HepG2 (cell line): ENCODE measurements around the gene ATP10A. TPM values are rescaled to one million over a fixed set of nuclear protein-coding genes. Genes with fewer than 3 reads are reported as not detected.

Experiments
- ATAC-seq: fragments of 200-7000 bp; cut with Tn5 transposase; 3 replicates; pipeline ENCODE4 v1.9.1; 2020; ENCODE audit warnings: mild to moderate bottlenecking, moderate library complexity
- BruUV-seq: library from RNA; stranded (reverse); fragments of 400-500 nt; replicated peaks from 2 replicates; lab custom pipeline; 2021; lab: Mats Ljungman, UMichigan
- CTCF ChIA-PET: fragments of 300-600 bp; formaldehyde crosslinking; extraction: SDS; loops from one replicate; lab custom pipeline; 2021; ENCODE audit warnings: low total read pairs, inconsistent platforms, low intra/inter-chr PET ratio; lab: Yijun Ruan, JAX
- POLR2A ChIA-PET: fragments of 350-600 bp; sonication (Branson Sonifier 250); formaldehyde crosslinking; loops from one replicate; lab custom pipeline; 2020; ENCODE audit warnings: antibody characterized with exemption, inconsistent platforms; lab: Yijun Ruan, JAX
- DNase-seq: peaks from one replicate; pipeline ENCODE4 v3.0.0-alpha.2; 2015; ENCODE audit warnings: low spot score
- FAIRE-seq: peaks from 3 replicates; lab custom pipeline; 2011; peaks lifted over from hg19 to GRCh38; lab: Jason Lieb, UNC
- H2AFZ ChIP-seq: one replicate; pipeline ENCODE4 v1.6.1; 2011; ENCODE audit warnings: low read length, inconsistent platforms
- H3K27ac ChIP-seq: fragments of 300-600 bp; 3 replicates; pipeline ENCODE4 v1.8.0; 2011; ENCODE audit warnings: mixed run types, mild to moderate bottlenecking, mixed read lengths, low read length, inconsistent platforms; ENCODE audit not compliant: insufficient read depth; ENCODE audit errors: extremely low read length
- H3K27me3 ChIP-seq, 2 experiments: fragments of 200-600 bp in 1 of 2; 2 replicates in 1 of 2; 3 replicates in 1 of 2; pipeline versions ENCODE4 v1.6.0 to v1.8.0; 2011; ENCODE audit warnings: low read length in 2 of 2, mild to moderate bottlenecking in 2 of 2, moderate library complexity in 2 of 2, inconsistent platforms in 1 of 2; ENCODE audit not compliant: insufficient read depth in 2 of 2, control insufficient read depth in 1 of 2
- H3K36me3 ChIP-seq, 2 experiments: fragments of 200-600 bp in 1 of 2; replicated peaks in 1 of 2; 2 replicates in 1 of 2; 3 replicates in 1 of 2; pipeline versions ENCODE4 v1.5.1 to v1.8.0; 2011; ENCODE audit warnings: low read length in 2 of 2, inconsistent platforms in 1 of 2; ENCODE audit not compliant: insufficient read depth in 2 of 2, control insufficient read depth in 1 of 2
- H3K4me1 ChIP-seq: 2 replicates; pipeline ENCODE4 v1.5.1; 2012; ENCODE audit warnings: low read length, inconsistent platforms; ENCODE audit not compliant: insufficient read depth
- H3K4me2 ChIP-seq: 2 replicates; pipeline ENCODE4 v1.6.0; 2011; ENCODE audit warnings: low read depth, low read length, inconsistent platforms
- H3K4me3 ChIP-seq, 3 experiments: fragments of 200-600 bp in 1 of 3; sonication (generic), shearing (Covaris generic) in 1 of 3; replicated peaks in 1 of 3; 2 replicates each; pipeline ENCODE4 v1.5.1; 2011 to 2016; ENCODE audit warnings: low read length in 3 of 3, inconsistent platforms in 2 of 3, low read depth in 2 of 3, mild to moderate bottlenecking in 2 of 3, control low read depth in 1 of 3, mixed read lengths in 1 of 3; ENCODE audit not compliant: insufficient read depth in 1 of 3
- H3K79me2 ChIP-seq: one replicate; pipeline ENCODE4 v1.6.1; 2011; ENCODE audit warnings: low read length, inconsistent platforms; ENCODE audit not compliant: insufficient read depth
- H3K9ac ChIP-seq: 2 replicates; pipeline ENCODE4 v1.6.0; 2011; ENCODE audit warnings: mild to moderate bottlenecking, low read depth, low read length, inconsistent platforms; ENCODE audit not compliant: insufficient read depth
- H3K9me3 ChIP-seq: 2 replicates; pipeline ENCODE4 v1.5.1; 2012; ENCODE audit warnings: mild to moderate bottlenecking, low read length
- H4K20me1 ChIP-seq: 2 replicates; pipeline ENCODE4 v1.6.0; 2011; ENCODE audit warnings: inconsistent platforms, mild to moderate bottlenecking, low read length, moderate library complexity; ENCODE audit not compliant: insufficient read depth
- AGO1 ChIP-seq: fragments of 200-400 bp; formaldehyde crosslinking; IDR thresholded peaks from 2 replicates; pipeline ENCODE4 v1.6.1; 2017; ENCODE audit warnings: mild to moderate bottlenecking, low read depth, low read length, moderate library complexity; ENCODE audit not compliant: poor library complexity, severe bottlenecking
- RERE ChIP-seq: IDR thresholded peaks from 2 replicates; pipeline ENCODE4 v1.6.1; 2016; ENCODE audit warnings: low read depth, missing genetic modification reagents, missing compliant biosample characterization
- ZNF607 ChIP-seq: sonication (generic); formaldehyde crosslinking; IDR thresholded peaks from 2 replicates; pipeline ENCODE4 v1.5.1; 2020; ENCODE audit warnings: missing genetic modification reagents, mild to moderate bottlenecking, borderline replicate concordance
- WGBS: methylation state at CpG from one replicate; pipeline ENCODE4 v1.1.6; 2017; ENCODE audit warnings: low lambda C conversion rate; 5-methylcytosine and 5-hydroxymethylcytosine counted together
- in situ Hi-C: cut with HindIII; loops from 2 replicates; pipeline ENCODE4 v1.10.0; 2017; ENCODE audit warnings: low pct_unique_long_range_greater_than_20kb; ENCODE audit not compliant: extremely low pct_ligation_motif_present
- intact Hi-C: fragments of 100-400 bp; cut with micrococcal nuclease; formaldehyde crosslinking; loops from one replicate; pipeline ENCODE4 v1.10.0; 2022; ENCODE audit not compliant: unreplicated experiment
- polyA plus RNA-seq, 8 experiments: library from polyadenylated mRNA; depleted of rRNA in 3 of 8; stranded (reverse) in 7 of 8; unstranded in 1 of 8; fragments of >200 nt; fragmentation: Illumina TruSeq in 4 of 8; extraction: Trizol in 4 of 8; gene quantifications; 2 replicates each; pipeline versions ENCODE4 v1.2.1 to v1.2.3, GENCODE V29; 2011 to 2016; ENCODE audit warnings: low read depth in 4 of 8, missing spikeins in 1 of 8, mixed read lengths in 1 of 8; ENCODE audit not compliant: insufficient read depth in 1 of 8
- total RNA-seq, 5 experiments: library from RNA; depleted of rRNA; stranded (reverse); fragments of >200 nt; fragmentation: Illumina TruSeq; extraction: Trizol; gene quantifications; 2 replicates each; pipeline ENCODE4 v1.2.3, GENCODE V29; 2016; ENCODE audit warnings: low read depth in 1 of 5

ATP10A gene
- total and polyA plus RNA-seq, 2 of the 13 experiments (the other 11 are each of a cell fraction or from before 2014, with no cell fraction given), result 0.58 to 4.2 TPM

- Histone ChIP-seq H3K4me3 (no peak overlapping the region), H4K20me1 (no peaks in the 10 kb centered on the region), H2AFZ (no peak overlapping the region), H3K9me3 (no peaks in the 10 kb centered on the region), H3K36me3 (no peaks in the 10 kb centered on the region), H3K4me1 (no peaks in the 10 kb centered on the region), H3K9ac (no peak overlapping the region), H3K27ac (no peak overlapping the region), H3K4me2 (no peak overlapping the region), H3K27me3 (peaks cover 0 to 3% of the 10 kb centered on the region in 2 experiments; a peak in 2 of 5 replicates), H3K79me2 (no peaks in the 10 kb centered on the region)
- intact Hi-C loops, result no loop called here
- in situ Hi-C loops, result loop anchor here (10.0 kb wide), 1 partner anchor 203 kb away; no protein-coding TSS in a partner anchor
- BruUV-seq, result no TSS peak
- ATAC-seq (no peak), DNase-seq (no peak), FAIRE-seq (no peak)
- ChIA-PET CTCF (no interaction called here), POLR2A (no interaction called here)
- WGBS, result 56% methylated on average over 14 of the region's 14 CpGs
- TF ChIP-seq RERE (CRISPR knock-in tag) (no peak), ZNF607 (CRISPR knock-in tag) (no peak), AGO1 (no peak)
These were observed 145.5 kb downstream of the ATP10A start for GRCh38 chr15:25717457-25718168.
